Testis (tissue), 3 donors: ENCODE data around the gene DNAJC8. TPM values are rescaled to one million over a fixed set of nuclear protein-coding genes. Genes with fewer than 3 reads are reported as not detected.

ENCODE experiments used
- DNase-seq: peaks from one replicate; pipeline ENCODE4 v3.0.0-alpha.2; 2019
- H3K27ac ChIP-seq, 2 donors: fragments of 200-600 bp; sonication (generic); one replicate each; pipeline ENCODE4 v1.5.1; 2019
- H3K27me3 ChIP-seq: fragments of 200-600 bp; sonication (generic); one replicate; pipeline ENCODE4 v1.5.1; 2019
- H3K36me3 ChIP-seq: fragments of 200-600 bp; sonication (generic); one replicate; pipeline ENCODE4 v1.5.1; 2017; ENCODE audit warnings: low read depth; ENCODE audit errors: missing control alignments
- H3K4me1 ChIP-seq: fragments of 200-600 bp; sonication (generic); one replicate; pipeline ENCODE4 v1.5.1; 2019
- H3K4me3 ChIP-seq, 2 donors: fragments of 200-600 bp; sonication (generic); one replicate each; pipeline ENCODE4 v1.5.1; 2017 to 2019
- H3K9me3 ChIP-seq: fragments of 200-600 bp; sonication (generic); one replicate; pipeline ENCODE4 v1.5.1; 2017
- CTCF ChIP-seq, 3 experiments: fragments of 450-650 bp in 2 of 3; fragments of 200-600 bp in 1 of 3; sonication (generic) in 1 of 3; IDR thresholded peaks; one replicate each; pipeline ENCODE4 v1.5.1; 2016 to 2019; ENCODE audit warnings: antibody characterized with exemption in 3 of 3, mild to moderate bottlenecking in 2 of 3, moderate library complexity in 1 of 3
- POLR2A ChIP-seq: fragments of 450-650 bp; IDR thresholded peaks from one replicate; pipeline ENCODE4 v1.6.1; 2017; ENCODE audit warnings: antibody characterized with exemption, mild to moderate bottlenecking, moderate library complexity
- WGBS, 2 donors: methylation state at CpG; one replicate each; pipeline ENCODE4 v1.1.5; 2018; 5-methylcytosine and 5-hydroxymethylcytosine counted together
- intact Hi-C: fragments of 100-400 bp; cut with DNase I; formaldehyde crosslinking; loops from one replicate; pipeline ENCODE4 v1.15.1; 2023; ENCODE audit warnings: low total_unique reads
- polyA plus RNA-seq: library from polyadenylated mRNA; stranded (reverse); fragments of 350-450 nt; fragmentation: Illumina TruSeq; extraction: RNeasy Lipid Tissue Mini Kit (QIAGEN cat#74804); gene quantifications from one replicate; pipeline ENCODE4 v1.2.3, GENCODE V29; 2014; ENCODE audit warnings: low read depth, low replicate concordance; ENCODE audit not compliant: insufficient read depth
- total RNA-seq, 2 donors: library from RNA; depleted of rRNA; stranded (reverse); fragments of >200 nt; gene quantifications; one replicate each; pipeline ENCODE4 v1.2.3, GENCODE V29; 2016

DNAJC8 gene
- total and polyA plus RNA-seq, 3 donors from 2014 or later = 44.7 to 86.5 (median 48.0) TPM

- 93 to 95% methylated on average over 12 of the region's 12 CpGs for WGBS, 2 donors
- no peaks in the 10 kb centered on the region for H3K9me3 ChIP-seq
- H3K27me3 ChIP-seq = no peaks in the 10 kb centered on the region
- TF ChIP-seq CTCF (IDR thresholded peaks at IDR 0.05) = no peak
- TF ChIP-seq POLR2A = no peak
- H3K36me3 ChIP-seq = no peaks in the 10 kb centered on the region
- intact Hi-C loops = no loop called here
- H3K4me1 ChIP-seq = no peaks in the 10 kb centered on the region
- no peak overlapping the region for H3K27ac ChIP-seq
- no peak for DNase-seq
- H3K4me3 ChIP-seq = no peak overlapping the region
Measured at GRCh38 chr1:28197682-28198415, 35.0 kb downstream of the DNAJC8 start.

DNA sequence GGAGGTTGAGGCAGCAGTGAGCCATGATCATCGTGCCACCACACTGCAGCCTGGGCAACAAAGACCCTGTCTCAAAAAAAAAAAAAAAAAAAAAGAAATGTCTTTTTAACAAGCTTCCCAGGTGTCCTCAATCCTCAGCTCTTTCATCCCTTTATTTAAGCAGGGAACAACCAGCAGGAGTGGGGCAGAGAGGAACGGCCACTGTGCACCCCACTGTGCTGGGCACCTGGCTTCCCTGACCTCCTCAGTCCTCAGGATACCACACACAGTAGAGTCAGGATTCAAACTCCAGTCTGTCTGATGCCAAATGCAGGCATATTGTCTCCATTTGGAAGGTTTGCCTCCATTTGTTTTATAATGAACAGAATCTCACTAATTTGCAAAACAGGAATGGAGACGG, 36.5 kb downstream of the DNAJC8 start:
- Histone ChIP-seq H3K4me1 (peaks cover 3% of the 10 kb centered on the region), H3K27ac (no peak overlapping the region), H3K36me3 (no peaks in the 10 kb centered on the region), H3K9me3 (no peaks in the 10 kb centered on the region), H3K4me3 (no peak overlapping the region), H3K27me3 (no peaks in the 10 kb centered on the region)
- TF ChIP-seq CTCF (IDR thresholded peaks at IDR 0.05) = no peak
- no peak for TF ChIP-seq POLR2A
- 82 to 90% methylated on average over 3 of the region's 3 CpGs for WGBS, 2 donors
- intact Hi-C loops = no loop called here
- DNase-seq = no peak

GRCh38 chr1:28195780-28196179, 37.0 kb downstream of the DNAJC8 start:
- intact Hi-C loops = no loop called here
- Histone ChIP-seq H3K36me3 (no peaks in the 10 kb centered on the region), H3K27me3 (no peaks in the 10 kb centered on the region), H3K27ac (no peak overlapping the region), H3K4me1 (peaks cover 8% of the 10 kb centered on the region), H3K9me3 (no peaks in the 10 kb centered on the region), H3K4me3 (no peak overlapping the region)
- WGBS, 2 donors = 89 to 100% methylated on average over 1 of the region's 1 CpG
- no peak for TF ChIP-seq POLR2A
- no peak for TF ChIP-seq CTCF (IDR thresholded peaks at IDR 0.05)
- DNase-seq = no peak

DNA sequence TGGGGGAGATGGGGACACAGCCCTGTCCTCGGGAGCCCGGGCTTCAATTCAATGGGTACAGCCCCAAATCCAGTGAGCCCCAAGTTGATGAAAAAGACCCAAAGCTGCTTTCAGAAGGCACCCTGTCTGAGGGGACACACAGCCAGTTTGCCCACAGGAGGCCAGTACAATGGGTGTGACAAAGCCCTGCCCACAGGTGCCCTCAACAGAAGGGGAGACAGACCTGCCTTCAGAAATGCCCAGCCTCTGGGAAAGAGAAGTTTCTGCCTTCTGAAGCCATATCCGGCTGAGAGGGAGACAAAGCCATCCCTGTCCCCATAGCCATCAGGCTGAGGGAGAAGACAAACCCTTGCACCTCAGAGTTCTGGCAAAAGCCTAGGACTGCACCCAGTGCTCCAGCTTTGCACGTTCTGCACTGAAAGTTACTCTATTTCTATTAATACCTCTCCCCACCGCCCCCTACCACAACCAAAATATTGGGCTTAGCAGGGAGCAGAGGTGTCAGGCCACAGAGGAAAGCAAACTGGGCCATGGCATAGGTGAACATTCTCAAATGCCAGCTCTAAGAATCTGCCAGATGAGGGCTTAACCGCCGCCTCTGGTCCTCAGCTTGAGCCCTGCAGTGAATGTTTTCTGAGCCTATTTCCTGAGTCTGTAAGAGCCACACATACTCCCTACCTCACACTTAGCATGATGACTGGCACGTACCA, 38.3 kb downstream of the DNAJC8 start:
- no peaks in the 10 kb centered on the region for H3K27me3 ChIP-seq
- intact Hi-C loops = no loop called here
- no peaks in the 10 kb centered on the region for H3K36me3 ChIP-seq
- WGBS, 2 donors = 84 to 86% methylated on average over 8 of the region's 8 CpGs
- H3K27ac ChIP-seq = no peak overlapping the region
- no peak for DNase-seq
- H3K4me3 ChIP-seq = no peak overlapping the region
- H3K4me1 ChIP-seq = peaks cover 9% of the 10 kb centered on the region
- H3K9me3 ChIP-seq = no peaks in the 10 kb centered on the region
- TF ChIP-seq CTCF (IDR thresholded peaks at IDR 0.05) (no peak), POLR2A (no peak)
